Natural killer cell (primary cell): Measurements from ENCODE around the gene GPR84. TPM values are rescaled to one million over a fixed set of nuclear protein-coding genes. Genes with fewer than 3 reads are reported as not detected.

Experiments
- ATAC-seq, 3 donors: fragments of 150-1000 bp in 2 of 3; fragments of 200-7000 bp in 1 of 3; cut with Tn5 transposase; 1 replicate in 1 of 3; 2 replicates in 2 of 3; pipeline ENCODE4 v1.10.0; 2021; ENCODE audit warnings: mild to moderate bottlenecking in 2 of 3, moderate library complexity in 2 of 3
- DNase-seq, 2 donors: peaks; one replicate each; pipeline versions ENCODE4 v3.0.0 to v3.0.0-alpha.2; 2013 to 2021; ENCODE audit warnings: mixed read lengths in 1 of 2
- H3K27ac ChIP-seq: one replicate; pipeline ENCODE4 v1.5.1; 2013; ENCODE audit warnings: mild to moderate bottlenecking, low read length
- H3K27me3 ChIP-seq: one replicate; pipeline ENCODE4 v1.6.1; 2013; ENCODE audit warnings: low read length; ENCODE audit not compliant: control insufficient read depth, insufficient read depth
- H3K36me3 ChIP-seq: one replicate; pipeline ENCODE4 v1.6.1; 2013; ENCODE audit warnings: low read length; ENCODE audit not compliant: control insufficient read depth, insufficient read depth
- H3K4me1 ChIP-seq: one replicate; pipeline ENCODE4 v1.6.1; 2013; ENCODE audit warnings: low read length; ENCODE audit not compliant: control insufficient read depth, insufficient read depth
- H3K4me3 ChIP-seq: one replicate; pipeline ENCODE4 v1.5.1; 2013; ENCODE audit warnings: low read length
- H3K9me3 ChIP-seq: one replicate; pipeline ENCODE4 v1.6.1; 2013; ENCODE audit warnings: low read length; ENCODE audit not compliant: control insufficient read depth, insufficient read depth
- H3K27ac Mint-ChIP-seq, 2 donors: one replicate each; pipeline ENCODE4 v1.8.0; 2022; ENCODE audit warnings: mild to moderate bottlenecking in 2 of 2, mixed read lengths in 2 of 2, moderate library complexity in 1 of 2
- H3K27me3 Mint-ChIP-seq, 2 donors: one replicate each; pipeline ENCODE4 v1.8.0; 2022; ENCODE audit warnings: low read depth in 2 of 2, mixed read lengths in 2 of 2
- H3K36me3 Mint-ChIP-seq: one replicate; pipeline ENCODE4 v1.8.0; 2022; ENCODE audit warnings: mixed read lengths
- H3K4me1 Mint-ChIP-seq, 2 donors: one replicate each; pipeline ENCODE4 v1.8.0; 2022; ENCODE audit warnings: mixed read lengths in 2 of 2
- H3K4me3 Mint-ChIP-seq: one replicate; pipeline ENCODE4 v1.8.0; 2022; ENCODE audit warnings: mild to moderate bottlenecking, moderate library complexity, mixed read lengths
- H3K9me3 Mint-ChIP-seq, 2 donors: one replicate each; pipeline ENCODE4 v1.8.0; 2022; ENCODE audit warnings: mixed read lengths in 2 of 2
- WGBS: methylation state at CpG from one replicate; pipeline ENCODE4 v1.1.7; 2013; ENCODE audit warnings: missing lambda C conversion rate; ENCODE audit not compliant: insufficient coverage; 5-methylcytosine and 5-hydroxymethylcytosine counted together
- intact Hi-C: fragments of 100-400 bp; cut with micrococcal nuclease; formaldehyde crosslinking; loops from one replicate; pipeline ENCODE4 v1.14.2; 2022
- total RNA-seq, 4 donors: library from RNA; stranded (reverse); fragments of 120-200 nt in 1 of 4; gene quantifications; one replicate each; pipeline versions ENCODE4 v1.2.3 to v1.2.4, GENCODE V29; 2013 to 2022
- TF ChIP-seq, protein P1 (sequence below): fragments of 200-600 bp; IDR thresholded peaks from one replicate; pipeline ENCODE4 v1.8.0; 2022; ENCODE audit warnings: antibody characterized with exemption

The GPR84 gene
- total RNA-seq, 3 donors from 2014 or later (not counting 1 experiment from before 2014, with no cell fraction given): 0.45 to 4.9 (median 0.59) TPM

DNA sequence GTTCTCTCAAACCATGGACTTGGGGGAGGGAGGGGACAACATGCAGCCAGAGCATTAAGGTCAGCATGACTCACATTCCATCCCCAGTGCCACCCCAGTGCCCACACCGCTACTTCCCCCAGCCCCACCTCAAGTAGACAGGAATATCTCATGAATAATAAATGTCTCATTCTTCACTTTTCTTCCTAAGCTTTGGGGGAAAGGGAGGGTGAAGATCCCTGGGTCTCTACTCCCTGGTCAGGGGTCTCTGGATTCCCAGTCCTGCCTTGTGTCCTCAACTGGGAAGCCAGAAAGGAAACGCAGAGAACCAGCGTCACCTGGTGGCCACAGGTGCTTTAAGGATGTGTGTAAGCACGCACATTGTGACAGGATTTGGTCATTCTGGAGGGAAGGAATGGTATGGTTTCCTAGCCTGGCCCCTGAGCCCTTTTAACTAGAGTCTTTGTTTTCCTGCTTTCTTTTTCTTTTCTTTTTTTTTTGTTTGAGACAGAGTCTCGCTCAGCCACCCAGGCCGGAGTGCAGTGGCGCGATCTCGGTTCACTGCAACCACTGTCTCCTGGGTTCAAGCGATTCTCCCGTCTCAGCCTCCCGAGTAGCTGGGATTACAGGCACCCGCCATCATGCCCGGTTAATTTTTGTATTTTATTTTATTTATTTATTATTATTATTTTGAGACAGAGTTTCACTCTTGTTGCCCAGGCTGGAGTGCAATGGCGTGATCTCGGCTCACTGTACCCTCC lies 3.4 kb downstream of the GPR84 start:
- intact Hi-C loops: loop anchor here (2.0 kb wide), 1 partner anchor 110 kb away; no protein-coding TSS in a partner anchor
- WGBS: 79% methylated on average over 12 of the region's 16 CpGs
- Histone ChIP-seq H3K27me3 (no peaks in the 10 kb centered on the region), H3K4me1 (peaks cover 35% of the 10 kb centered on the region), H3K36me3 (no peaks in the 10 kb centered on the region), H3K9me3 (no peaks in the 10 kb centered on the region), H3K4me3 (no peak overlapping the region), H3K27ac (no peak overlapping the region)
- Mint-ChIP-seq H3K36me3 (no peaks in the 10 kb centered on the region), H3K27ac (peak overlapping the region in 1 of 2 donors; percentile 50), H3K27me3 (peaks cover 0 to 3% of the 10 kb centered on the region in 2 donors), H3K9me3 (no peaks in the 10 kb centered on the region), H3K4me3 (peak overlapping the region; percentile 66), H3K4me1 (peaks cover 11 to 14% of the 10 kb centered on the region in 2 donors)
- TF ChIP-seq, protein P1, sequence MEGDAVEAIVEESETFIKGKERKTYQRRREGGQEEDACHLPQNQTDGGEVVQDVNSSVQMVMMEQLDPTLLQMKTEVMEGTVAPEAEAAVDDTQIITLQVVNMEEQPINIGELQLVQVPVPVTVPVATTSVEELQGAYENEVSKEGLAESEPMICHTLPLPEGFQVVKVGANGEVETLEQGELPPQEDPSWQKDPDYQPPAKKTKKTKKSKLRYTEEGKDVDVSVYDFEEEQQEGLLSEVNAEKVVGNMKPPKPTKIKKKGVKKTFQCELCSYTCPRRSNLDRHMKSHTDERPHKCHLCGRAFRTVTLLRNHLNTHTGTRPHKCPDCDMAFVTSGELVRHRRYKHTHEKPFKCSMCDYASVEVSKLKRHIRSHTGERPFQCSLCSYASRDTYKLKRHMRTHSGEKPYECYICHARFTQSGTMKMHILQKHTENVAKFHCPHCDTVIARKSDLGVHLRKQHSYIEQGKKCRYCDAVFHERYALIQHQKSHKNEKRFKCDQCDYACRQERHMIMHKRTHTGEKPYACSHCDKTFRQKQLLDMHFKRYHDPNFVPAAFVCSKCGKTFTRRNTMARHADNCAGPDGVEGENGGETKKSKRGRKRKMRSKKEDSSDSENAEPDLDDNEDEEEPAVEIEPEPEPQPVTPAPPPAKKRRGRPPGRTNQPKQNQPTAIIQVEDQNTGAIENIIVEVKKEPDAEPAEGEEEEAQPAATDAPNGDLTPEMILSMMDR: peak; percentile 20
- peak in 1 of 2 donors; percentile 74 for DNase-seq
- ATAC-seq: no peak

- no peaks in the 10 kb centered on the region for H3K9me3 ChIP-seq
- H3K4me1 ChIP-seq: peaks cover 35% of the 10 kb centered on the region
- peaks cover 0 to 3% of the 10 kb centered on the region in 2 donors for H3K27me3 Mint-ChIP-seq
- H3K4me3 ChIP-seq: peak overlapping the region; percentile 90
- 68% methylated on average over 9 of the region's 9 CpGs for WGBS
- no peaks in the 10 kb centered on the region for H3K36me3 ChIP-seq
- ATAC-seq (no peak), DNase-seq (no peak)
- intact Hi-C loops: loop anchor here (1.0 to 2.0 kb wide), 3 partner anchors 36 to 109 kb away; partner anchors contain the start of genes CBX5 and HNRNPA1
- H3K4me3 Mint-ChIP-seq: no peak overlapping the region
- no peaks in the 10 kb centered on the region for H3K9me3 Mint-ChIP-seq
- TF ChIP-seq, protein P1: no peak
- H3K36me3 Mint-ChIP-seq: no peaks in the 10 kb centered on the region
- no peaks in the 10 kb centered on the region for H3K27me3 ChIP-seq
- peak overlapping the region; percentile 79 for H3K27ac ChIP-seq
- no peak overlapping the region for H3K27ac Mint-ChIP-seq
- peaks cover 11 to 14% of the 10 kb centered on the region in 2 donors for H3K4me1 Mint-ChIP-seq
Observed at GRCh38 chr12:54359762-54360351, 4.4 kb downstream of the GPR84 start.

- TF ChIP-seq, protein P1: no peak
- under 1% methylated on average over 32 of the region's 40 CpGs for WGBS
- peaks cover 4 to 7% of the 10 kb centered on the region in 2 donors for H3K4me1 Mint-ChIP-seq
Observed at GRCh38 chr12:54358945-54359761, 5.1 kb downstream of the GPR84 start.

More at GRCh38 chr12:54358945-54359761, 5.1 kb downstream of the GPR84 start:
- Histone ChIP-seq H3K4me3 (peak overlapping the region; percentile 90), H3K4me1 (peaks cover 30% of the 10 kb centered on the region), H3K36me3 (no peaks in the 10 kb centered on the region), H3K27me3 (no peaks in the 10 kb centered on the region), H3K9me3 (no peaks in the 10 kb centered on the region), H3K27ac (peak overlapping the region; percentile 79)
- intact Hi-C loops: loop anchor here (1.0 kb wide), 2 partner anchors 35 to 79 kb away; partner anchors contain the start of genes CBX5 and HNRNPA1
- H3K27ac Mint-ChIP-seq: no peak overlapping the region
- DNase-seq (peak; percentile 86 to 98), ATAC-seq (peak; percentile 88 to 97 (median 96))
- H3K27me3 Mint-ChIP-seq: peaks cover 0 to 3% of the 10 kb centered on the region in 2 donors
- no peaks in the 10 kb centered on the region for H3K9me3 Mint-ChIP-seq
- no peaks in the 10 kb centered on the region for H3K36me3 Mint-ChIP-seq
- no peak overlapping the region for H3K4me3 Mint-ChIP-seq
